B cell (primary cell): Measurements from ENCODE around the gene C20orf204. TPM values are rescaled to one million over a fixed set of nuclear protein-coding genes. Genes with fewer than 3 reads are reported as not detected.
A peak's percentile ranks its signal among the peaks of the same experiment; 100 is the strongest.
"Not testable (repeated sequence)": the region's sequence is repeated elsewhere in the genome, so short reads cannot be mapped to it uniquely, and the experiment has no call there.

Experiments
- ATAC-seq: fragments of 200-7000 bp; cut with Tn5 transposase; one replicate; pipeline ENCODE4 v1.10.0; 2021; ENCODE audit warnings: low read depth, mild to moderate bottlenecking, moderate number of reproducible peaks, moderate library complexity
- CTCF ChIA-PET: fragments of 350-600 bp; sonication (Branson Sonifier 250); formaldehyde crosslinking; loops from one replicate; lab custom pipeline; 2021; ENCODE audit warnings: antibody characterized with exemption, inconsistent platforms; lab: Charles Lee
- POLR2A ChIA-PET: fragments of 350-600 bp; sonication (Branson Sonifier 250); formaldehyde crosslinking; loops from one replicate; lab custom pipeline; 2021; ENCODE audit warnings: antibody characterized with exemption; lab: Charles Lee
- DNase-seq: peaks from one replicate; pipeline ENCODE4 v3.0.0; 2013
- H2AFZ ChIP-seq: 2 replicates; pipeline ENCODE4 v1.6.1; 2012; ENCODE audit warnings: mild to moderate bottlenecking, low read depth, low read length; ENCODE audit not compliant: insufficient read depth, poor library complexity, severe bottlenecking
- H3K27ac ChIP-seq, 2 donors: 1 replicate in 1 of 2; 2 replicates in 1 of 2; pipeline ENCODE4 v1.5.1; 2012 to 2013; ENCODE audit warnings: low read length in 2 of 2, mild to moderate bottlenecking in 2 of 2, moderate library complexity in 1 of 2
- H3K27me3 ChIP-seq, 4 experiments: fragments of 200-600 bp in 1 of 4; sonication (generic) in 1 of 4; replicated peaks in 1 of 4; 1 replicate in 2 of 4; 2 replicates in 2 of 4; pipeline versions ENCODE4 v1.6.1 to v1.7.0; 2013 to 2016; ENCODE audit warnings: low read length in 3 of 4, mild to moderate bottlenecking in 2 of 4, mixed read lengths in 1 of 4, moderate library complexity in 1 of 4; ENCODE audit not compliant: insufficient read depth in 4 of 4, control insufficient read depth in 3 of 4; ENCODE audit errors: control extremely low read depth in 1 of 4
- H3K36me3 ChIP-seq, 2 experiments: replicated peaks in 1 of 2; 1 replicate in 1 of 2; 2 replicates in 1 of 2; pipeline versions ENCODE4 v1.6.1 to v1.7.1; 2013; ENCODE audit warnings: low read length in 1 of 2; ENCODE audit not compliant: insufficient read depth in 2 of 2, control insufficient read depth in 1 of 2; ENCODE audit errors: control extremely low read depth in 1 of 2, extremely low read depth in 1 of 2
- H3K4me1 ChIP-seq, 2 donors: fragments of 200-600 bp in 1 of 2; sonication (generic) in 1 of 2; 1 replicate in 1 of 2; 2 replicates in 1 of 2; pipeline versions ENCODE4 v1.5.1 to v1.6.1; 2013 to 2017; ENCODE audit warnings: low read length in 2 of 2; ENCODE audit not compliant: control insufficient read depth in 2 of 2, insufficient read depth in 2 of 2
- H3K4me2 ChIP-seq: replicated peaks from 2 replicates; pipeline ENCODE3; 2012; ENCODE audit warnings: mild to moderate bottlenecking, low read depth, low read length; ENCODE audit not compliant: poor library complexity, severe bottlenecking
- H3K4me3 ChIP-seq, 5 experiments: fragments of 200-600 bp in 1 of 5; sonication (generic) in 1 of 5; 1 replicate in 3 of 5; 2 replicates in 2 of 5; pipeline versions ENCODE4 v1.5.1 to v1.7.0; 2011 to 2016; ENCODE audit warnings: low read length in 4 of 5, mild to moderate bottlenecking in 4 of 5, low read depth in 2 of 5, control low read depth in 1 of 5, moderate library complexity in 1 of 5; ENCODE audit not compliant: insufficient read depth in 1 of 5; ENCODE audit errors: control extremely low read depth in 1 of 5, extremely low read depth in 1 of 5
- H3K79me2 ChIP-seq: fragments of 200-600 bp; sonication (generic); one replicate; pipeline ENCODE4 v1.6.0; 2016; ENCODE audit warnings: low read length; ENCODE audit not compliant: control insufficient read depth, insufficient read depth
- H3K9ac ChIP-seq: fragments of 200-600 bp; sonication (generic); 2 replicates; pipeline ENCODE4 v1.6.1; 2017; ENCODE audit warnings: mild to moderate bottlenecking, low read length, moderate library complexity
- H3K9me3 ChIP-seq, 3 donors: one replicate each; pipeline versions ENCODE4 v1.6.1 to v1.7.1; 2013; ENCODE audit warnings: low read length in 2 of 3; ENCODE audit not compliant: control insufficient read depth in 2 of 3, insufficient read depth in 1 of 3; ENCODE audit errors: control extremely low read depth in 1 of 3
- H4K20me1 ChIP-seq: 2 replicates; pipeline ENCODE4 v1.6.0; 2012; ENCODE audit warnings: mild to moderate bottlenecking, low read length; ENCODE audit not compliant: insufficient read depth, control insufficient read depth, poor library complexity, severe bottlenecking
- H3K27ac Mint-ChIP-seq: one replicate; pipeline ENCODE4 v1.8.0; 2021; ENCODE audit warnings: mixed read lengths
- H3K27me3 Mint-ChIP-seq: one replicate; pipeline ENCODE4 v1.8.0; 2021; ENCODE audit warnings: mixed read lengths
- H3K4me1 Mint-ChIP-seq: one replicate; pipeline ENCODE4 v1.8.0; 2021; ENCODE audit warnings: mixed read lengths
- H3K4me3 Mint-ChIP-seq: one replicate; pipeline ENCODE4 v1.8.0; 2021; ENCODE audit warnings: mixed read lengths
- H3K9me3 Mint-ChIP-seq: one replicate; pipeline ENCODE4 v1.8.0; 2022; ENCODE audit warnings: mixed read lengths; ENCODE audit not compliant: insufficient read depth
- EZH2 ChIP-seq: IDR thresholded peaks from 2 replicates; pipeline ENCODE4 v1.6.1; 2012; ENCODE audit warnings: borderline replicate concordance, low read depth, mild to moderate bottlenecking, moderate library complexity, low read length; ENCODE audit not compliant: insufficient read depth, poor library complexity, severe bottlenecking
- WGBS: methylation state at CpG from one replicate; pipeline ENCODE4 v1.1.5; 2013; ENCODE audit warnings: missing lambda C conversion rate; ENCODE audit not compliant: insufficient coverage; 5-methylcytosine and 5-hydroxymethylcytosine counted together
- intact Hi-C: fragments of 100-400 bp; cut with micrococcal nuclease; formaldehyde crosslinking; loops from one replicate; pipeline ENCODE4 v1.10.0; 2022
- polyA plus RNA-seq: library from polyadenylated mRNA; depleted of rRNA; stranded (reverse); fragments of >200 nt; gene quantifications from 2 replicates; pipeline ENCODE4 v1.2.3, GENCODE V29; 2012
- total RNA-seq, 2 donors: library from RNA; stranded (reverse); fragments of 120-200 nt in 1 of 2; gene quantifications; 1 replicate in 1 of 2; 2 replicates in 1 of 2; pipeline versions ENCODE4 v1.2.3 to v1.2.4, GENCODE V29; 2013 to 2022
- TF ChIP-seq, protein P1 (sequence below): fragments of 200-600 bp; IDR thresholded peaks from one replicate; pipeline ENCODE4 v1.8.0; 2022; ENCODE audit warnings: antibody characterized with exemption, mild to moderate bottlenecking

Gene C20orf204
- total and polyA plus RNA-seq, 2 donors (not counting 1 experiment from before 2014, with no cell fraction given), result 0.24 to 2.5 TPM

DNA sequence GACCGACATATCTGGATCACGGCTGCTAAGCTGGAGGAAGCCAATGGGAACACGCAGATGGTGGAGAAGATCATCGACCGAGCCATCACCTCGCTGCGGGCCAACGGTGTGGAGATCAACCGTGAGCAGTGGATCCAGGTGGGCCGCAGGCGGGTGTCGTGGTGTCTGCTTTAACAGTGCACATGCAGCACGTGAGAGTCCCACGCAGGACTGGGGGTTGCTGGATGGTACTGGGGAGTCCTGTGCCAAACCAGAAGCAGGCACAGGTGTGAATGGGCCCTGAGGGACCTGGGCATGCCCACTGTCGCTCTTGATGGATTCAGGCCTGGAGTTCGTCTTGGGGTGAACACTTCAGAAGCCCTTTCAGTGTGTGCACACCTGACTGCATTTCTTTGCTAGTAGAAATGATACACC is 24.6 kb upstream of the C20orf204 start:
- H3K9me3 ChIP-seq, result peaks cover 0 to 13% (median 0%) of the 10 kb centered on the region in 3 donors
- no peak overlapping the region for H3K9ac ChIP-seq
- H3K9me3 Mint-ChIP-seq, result no peaks in the 10 kb centered on the region
- POLR2A ChIA-PET, result no interaction called here
- peaks cover 2% of the 10 kb centered on the region for H3K4me1 Mint-ChIP-seq
- H3K79me2 ChIP-seq, result peaks cover 30% of the 10 kb centered on the region
- WGBS, result 97% methylated on average over 16 of the region's 16 CpGs
- H3K4me3 ChIP-seq, result no peak overlapping the region
- ATAC-seq, result no peak
- no peak overlapping the region for H3K4me2 ChIP-seq
- H3K36me3 ChIP-seq, result peaks cover 5 to 70% of the 10 kb centered on the region in 2 experiments
- H3K4me3 Mint-ChIP-seq, result no peak overlapping the region
- H2AFZ ChIP-seq, result no peak overlapping the region
- peaks cover 0 to 8% of the 10 kb centered on the region in 2 donors for H3K4me1 ChIP-seq
- no peaks in the 10 kb centered on the region for H3K27me3 ChIP-seq
- CTCF ChIA-PET, result no interaction called here
- no peak overlapping the region for H3K27ac ChIP-seq
- intact Hi-C loops, result no loop called here
- peak; percentile 16 for DNase-seq
- H3K27ac Mint-ChIP-seq, result no peak overlapping the region
- H4K20me1 ChIP-seq, result peaks cover 37% of the 10 kb centered on the region
- TF ChIP-seq EZH2, result no peak
- TF ChIP-seq, protein P1, sequence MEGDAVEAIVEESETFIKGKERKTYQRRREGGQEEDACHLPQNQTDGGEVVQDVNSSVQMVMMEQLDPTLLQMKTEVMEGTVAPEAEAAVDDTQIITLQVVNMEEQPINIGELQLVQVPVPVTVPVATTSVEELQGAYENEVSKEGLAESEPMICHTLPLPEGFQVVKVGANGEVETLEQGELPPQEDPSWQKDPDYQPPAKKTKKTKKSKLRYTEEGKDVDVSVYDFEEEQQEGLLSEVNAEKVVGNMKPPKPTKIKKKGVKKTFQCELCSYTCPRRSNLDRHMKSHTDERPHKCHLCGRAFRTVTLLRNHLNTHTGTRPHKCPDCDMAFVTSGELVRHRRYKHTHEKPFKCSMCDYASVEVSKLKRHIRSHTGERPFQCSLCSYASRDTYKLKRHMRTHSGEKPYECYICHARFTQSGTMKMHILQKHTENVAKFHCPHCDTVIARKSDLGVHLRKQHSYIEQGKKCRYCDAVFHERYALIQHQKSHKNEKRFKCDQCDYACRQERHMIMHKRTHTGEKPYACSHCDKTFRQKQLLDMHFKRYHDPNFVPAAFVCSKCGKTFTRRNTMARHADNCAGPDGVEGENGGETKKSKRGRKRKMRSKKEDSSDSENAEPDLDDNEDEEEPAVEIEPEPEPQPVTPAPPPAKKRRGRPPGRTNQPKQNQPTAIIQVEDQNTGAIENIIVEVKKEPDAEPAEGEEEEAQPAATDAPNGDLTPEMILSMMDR, result no peak
- H3K27me3 Mint-ChIP-seq, result no peaks in the 10 kb centered on the region

DNA sequence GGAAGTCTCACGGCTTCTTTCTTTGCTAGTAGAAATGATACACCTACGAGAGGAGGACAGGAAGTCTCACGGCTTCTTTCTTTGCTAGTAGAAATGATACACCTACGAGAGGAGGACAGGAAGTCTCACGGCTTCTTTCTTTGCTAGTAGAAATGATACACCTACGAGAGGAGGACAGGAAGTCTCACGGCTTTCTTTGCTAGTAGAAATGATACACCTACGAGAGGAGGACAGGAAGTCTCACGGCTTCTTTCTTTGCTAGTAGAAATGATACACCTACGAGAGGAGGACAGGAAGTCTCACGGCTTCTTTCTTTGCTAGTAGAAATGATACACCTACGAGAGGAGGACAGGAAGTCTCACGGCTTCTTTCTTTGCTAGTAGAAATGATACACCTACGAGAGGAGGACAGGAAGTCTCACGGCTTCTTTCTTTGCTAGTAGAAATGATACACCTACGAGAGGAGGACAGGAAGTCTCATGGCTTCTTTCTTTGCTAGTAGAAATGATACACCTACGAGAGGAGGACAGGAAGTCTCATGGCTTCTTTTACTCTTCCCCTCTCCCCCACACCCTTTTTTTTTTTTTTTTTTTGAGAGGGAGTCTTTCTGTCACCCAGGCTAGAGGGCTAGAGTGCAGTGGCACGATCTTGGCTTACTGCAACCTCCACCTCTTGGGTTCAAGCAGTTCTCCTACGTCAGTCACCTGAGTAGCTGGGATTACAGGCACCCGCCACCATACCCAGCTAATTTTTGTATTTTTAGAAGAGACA is 23.4 kb upstream of the C20orf204 start:
- H3K9ac ChIP-seq, H3K4me1 ChIP-seq, intact Hi-C loops, H3K9me3 Mint-ChIP-seq, H3K4me3 Mint-ChIP-seq, DNase-seq, H3K27ac Mint-ChIP-seq, H3K27me3 Mint-ChIP-seq, H3K4me2 ChIP-seq, H3K4me3 ChIP-seq, ATAC-seq, H3K27me3 ChIP-seq, CTCF ChIA-PET, H2AFZ ChIP-seq, H3K4me1 Mint-ChIP-seq: not testable (repeated sequence)
- POLR2A ChIA-PET, result interaction anchor here (0.6 kb wide), 1 partner anchor 294 kb away, joined by 3 read pairs; no protein-coding TSS in a partner anchor
- Histone ChIP-seq H3K27ac (peak overlapping the region; percentile 29 to 60), H3K9me3 (peaks cover 0 to 13% (median 0%) of the 10 kb centered on the region in 3 donors), H3K36me3 (peaks cover 5 to 70% of the 10 kb centered on the region in 2 experiments), H4K20me1 (peaks cover 25% of the 10 kb centered on the region), H3K79me2 (peaks cover 23% of the 10 kb centered on the region)
- WGBS, result no CpG with 5 or more reads among the region's 20 CpGs
